Measurements from ENCODE around the gene HSPB9. TPM values are rescaled to one million over a fixed set of nuclear protein-coding genes. Genes with fewer than 3 reads are reported as not detected.

Gene HSPB9
- total and polyA plus RNA-seq, 10 of the 15 experiments (the other 5 are each of a cell fraction or from before 2014, with no cell fraction given), result 0.04 to 0.40 (median 0.11) TPM; not detected in 7

- no peak for TF ChIP-seq NFXL1 (IDR thresholded peaks at IDR 0.05; ENCODE audit: borderline replicate concordance)
- TF ChIP-seq ZBED1 (IDR thresholded peaks at IDR 0.05; ENCODE audit: borderline replicate concordance), result no peak
- no peak; the same call in 1 of the 2 replicates for TF ChIP-seq RELB (IDR thresholded peaks at IDR 0.05; ENCODE audit: low read depth)
- TF ChIP-seq CBX3 (IDR thresholded peaks at IDR 0.05; ENCODE audit: borderline replicate concordance, low read depth), result no peak
- no peak for TF ChIP-seq CEBPB (IDR thresholded peaks at IDR 0.05; ENCODE audit: borderline replicate concordance in 1 of 2, low read depth in 2 of 2, low read length in 2 of 2)
- no peak for TF ChIP-seq ZNF274 (IDR thresholded peaks at IDR 0.05; ENCODE audit: insufficient read depth, insufficient read length)
- peak; percentile 11; the same call in 1 of the 2 replicates for TF ChIP-seq MTA2 (IDR thresholded peaks at IDR 0.05; ENCODE audit: low read depth)
- peak; percentile 35 for TF ChIP-seq MYC (IDR thresholded peaks at IDR 0.05; ENCODE audit: insufficient read depth, insufficient read length, insufficient replicate concordance, low read length, severe bottlenecking)
- TF ChIP-seq KAT2A (conservative IDR thresholded peaks at IDR 0.05; ENCODE audit: control insufficient read depth, low read depth, low read length), result no peak
- no peak for TF ChIP-seq IRF3 (IDR thresholded peaks at IDR 0.05)
- TF ChIP-seq MYB (IDR thresholded peaks at IDR 0.05; ENCODE audit: borderline replicate concordance, low read depth, low read length), result no peak
- TF ChIP-seq PKNOX1 (IDR thresholded peaks at IDR 0.05), result no peak
- no peak for TF ChIP-seq BRCA1 (IDR thresholded peaks at IDR 0.05; ENCODE audit: low read depth, low read length)
- TF ChIP-seq NFYA (IDR thresholded peaks at IDR 0.05; ENCODE audit: borderline replicate concordance, low read depth, low read length), result no peak
- no peak for TF ChIP-seq SREBF1 (IDR thresholded peaks at IDR 0.05; ENCODE audit: low read length)
- TF ChIP-seq TCF12 (IDR thresholded peaks at IDR 0.05; ENCODE audit: low read depth, low read length), result 0 out of 2 replicates have a peak, but pooled peaks have one; percentile 44
- TF ChIP-seq ZNF592 (IDR thresholded peaks at IDR 0.05), result no peak
- TF ChIP-seq IRF5 (IDR thresholded peaks at IDR 0.05; ENCODE audit: borderline replicate concordance), result no peak
- peak; percentile 67; the same call in 1 of the 2 replicates for TF ChIP-seq HDGF (IDR thresholded peaks at IDR 0.05)
- 0 out of 2 replicates have a peak, but pooled peaks have one; percentile 18 for TF ChIP-seq RB1 (IDR thresholded peaks at IDR 0.05; ENCODE audit: borderline replicate concordance)
- peak; percentile 43; the same call in 1 of the 2 replicates for TF ChIP-seq IKZF1 (conservative IDR thresholded peaks at IDR 0.05)
- TF ChIP-seq TCF7 (IDR thresholded peaks at IDR 0.05; ENCODE audit: borderline replicate concordance), result no peak
These were observed 9.9 kb upstream of the HSPB9 start, which contains the start of gene DHX58 (continued) for GRCh38 chr17:42112552-42113176.
